H1 (cell line): Measurements from ENCODE around the gene OR2V1.

ENCODE experiments used
- ASH2L ChIP-seq: fragments of 200-600, 300-600 bp; sonication (generic); IDR thresholded peaks from one replicate; pipeline ENCODE4 v1.7.1; 2017; ENCODE audit warnings: low read length
- BCL11A ChIP-seq, 2 experiments: IDR thresholded peaks; one replicate each; pipeline ENCODE4 v1.6.1; 2011; ENCODE audit warnings: low read depth in 2 of 2, low read length in 2 of 2, mild to moderate bottlenecking in 2 of 2
- BRCA1 ChIP-seq: IDR thresholded peaks from 2 replicates; pipeline ENCODE4 v1.6.1; 2012; ENCODE audit warnings: low read depth, low read length, improper control_type of control experiment
- CTCF ChIP-seq, 3 experiments: IDR thresholded peaks; 1 replicate in 2 of 3; 2 replicates in 1 of 3; pipeline versions ENCODE4 v1.5.1 to v1.6.1; 2011; ENCODE audit warnings: low read length in 3 of 3, mild to moderate bottlenecking in 3 of 3, inconsistent platforms in 2 of 3, low read depth in 1 of 3, moderate library complexity in 1 of 3; ENCODE audit not compliant: insufficient read depth in 1 of 3; ENCODE audit errors: control extremely low read depth in 1 of 3
- EP300 ChIP-seq, 2 experiments: IDR thresholded peaks; 1 replicate in 1 of 2; 2 replicates in 1 of 2; pipeline ENCODE4 v1.6.1; 2011 to 2012; ENCODE audit warnings: low read depth in 2 of 2, low read length in 2 of 2, mild to moderate bottlenecking in 2 of 2, borderline replicate concordance in 1 of 2, inconsistent platforms in 1 of 2, moderate library complexity in 1 of 2
- EZH2 ChIP-seq: fragments of 200-600 bp; sonication (generic); IDR thresholded peaks from 2 replicates; pipeline ENCODE4 v1.7.1; 2012; ENCODE audit warnings: low read depth, mild to moderate bottlenecking, moderate library complexity, low read length, inconsistent platforms; ENCODE audit not compliant: severe bottlenecking
- GTF2F1 ChIP-seq: IDR thresholded peaks from 2 replicates; pipeline ENCODE4 v1.6.1; 2012; ENCODE audit warnings: low read depth, low read length, improper control_type of control experiment, borderline replicate concordance
- JUN ChIP-seq: IDR thresholded peaks from 2 replicates; pipeline ENCODE4 v1.6.1; 2011; ENCODE audit warnings: low read depth, mild to moderate bottlenecking, improper control_type of control experiment, low read length
- POLR2A ChIP-seq, 2 experiments: IDR thresholded peaks; 1 replicate in 1 of 2; 2 replicates in 1 of 2; pipeline ENCODE4 v1.6.1; 2011; ENCODE audit warnings: low read depth in 2 of 2, low read length in 2 of 2, mild to moderate bottlenecking in 2 of 2; ENCODE audit errors: control extremely low read depth in 1 of 2
- POU5F1 ChIP-seq: IDR thresholded peaks from 2 replicates; pipeline ENCODE4 v1.6.1; 2011; ENCODE audit warnings: low read depth, mild to moderate bottlenecking, low read length, moderate library complexity
- RBBP5 ChIP-seq: IDR thresholded peaks from 2 replicates; pipeline ENCODE4 v1.7.1; 2012; ENCODE audit warnings: low read depth, mild to moderate bottlenecking, inconsistent platforms, low read length, moderate library complexity, borderline replicate concordance
- SIN3A ChIP-seq, 2 experiments: IDR thresholded peaks in 1 of 2; conservative IDR thresholded peaks in 1 of 2; 2 replicates each; pipeline ENCODE4 v1.6.1; 2011 to 2012; ENCODE audit warnings: low read length in 2 of 2, improper control_type of control experiment in 1 of 2, low read depth in 1 of 2, mild to moderate bottlenecking in 1 of 2
- TF ChIP-seq, protein P1 (sequence below): IDR thresholded peaks from 2 replicates; pipeline ENCODE4 v1.6.1; 2012; ENCODE audit warnings: inconsistent platforms

DNA sequence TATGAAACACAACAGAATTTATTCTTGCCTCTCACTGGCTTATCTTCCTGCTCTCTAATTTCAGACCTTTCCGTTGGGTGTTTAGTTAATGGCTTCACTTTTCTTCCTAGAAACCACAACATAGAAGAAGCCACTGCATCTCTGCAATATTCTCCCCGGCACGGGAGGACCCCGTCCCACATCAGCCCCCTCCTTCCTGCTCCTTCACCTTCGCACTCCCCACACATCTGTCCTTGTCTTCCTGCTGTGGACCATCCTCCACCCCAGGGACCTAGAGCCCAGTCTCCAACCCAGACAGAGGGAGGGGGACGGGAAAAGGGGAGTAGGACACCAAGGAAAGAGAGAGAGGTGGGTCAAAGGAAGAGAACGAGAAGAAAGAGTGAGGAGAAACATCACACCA lies 1.4 kb downstream of the OR2V1 start:
- TF ChIP-seq CTCF (IDR thresholded peaks at IDR 0.05; ENCODE audit: control extremely low read depth in 1 of 3, insufficient read depth in 1 of 3, low read depth in 1 of 3, low read length in 3 of 3) (no peak), BCL11A (IDR thresholded peaks at IDR 0.05; ENCODE audit: low read depth in 2 of 2, low read length in 2 of 2) (no peak), RBBP5 (no peak), EP300 (IDR thresholded peaks at IDR 0.05; ENCODE audit: borderline replicate concordance in 1 of 2, low read depth in 2 of 2, low read length in 2 of 2) (no peak), ASH2L (no peak), BRCA1 (no peak), POLR2A (IDR thresholded peaks at IDR 0.05; ENCODE audit: control extremely low read depth in 1 of 2, low read depth in 2 of 2, low read length in 2 of 2) (no peak), EZH2 (no peak), POU5F1 (no peak), JUN (no peak), GTF2F1 (no peak), SIN3A (conservative IDR thresholded peaks at IDR 0.05 in 1 of 2, IDR thresholded peaks at IDR 0.05 in 1 of 2; ENCODE audit: low read depth in 1 of 2, low read length in 2 of 2) (no peak)
- TF ChIP-seq, protein P1, sequence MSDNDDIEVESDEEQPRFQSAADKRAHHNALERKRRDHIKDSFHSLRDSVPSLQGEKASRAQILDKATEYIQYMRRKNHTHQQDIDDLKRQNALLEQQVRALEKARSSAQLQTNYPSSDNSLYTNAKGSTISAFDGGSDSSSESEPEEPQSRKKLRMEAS: no peak
